Stimulated activated effector memory CD8-positive, alpha-beta T cell treated with anti-CD3 and anti-CD28 coated beads, Interleukin-12 subunit alpha, Interleukin-12 subunit beta, amount 100 ng/mL, for 72 hours (primary cell): ENCODE measurements around the gene POLR1F.

Experiments used
- ATAC-seq: fragments of 150-1000 bp; cut with Tn5 transposase; 2 replicates; pipeline ENCODE4 v1.10.0; 2021
- DNase-seq, 2 donors: peaks; one replicate each; pipeline ENCODE4 v3.0.0; 2021 to 2022; ENCODE audit warnings: low spot score in 2 of 2
- H3K27ac Mint-ChIP-seq: one replicate; pipeline ENCODE4 v1.8.0; 2022; ENCODE audit warnings: mild to moderate bottlenecking, mixed read lengths
- H3K36me3 Mint-ChIP-seq: one replicate; pipeline ENCODE4 v1.8.0; 2022; ENCODE audit warnings: mild to moderate bottlenecking, mixed read lengths
- H3K4me1 Mint-ChIP-seq: one replicate; pipeline ENCODE4 v1.8.0; 2022; ENCODE audit warnings: mixed read lengths
- H3K4me3 Mint-ChIP-seq: one replicate; pipeline ENCODE4 v1.8.0; 2022; ENCODE audit warnings: mild to moderate bottlenecking, mixed read lengths
- H3K9me3 Mint-ChIP-seq: one replicate; pipeline ENCODE4 v1.8.0; 2022; ENCODE audit warnings: mixed read lengths

The POLR1F gene, protein sequence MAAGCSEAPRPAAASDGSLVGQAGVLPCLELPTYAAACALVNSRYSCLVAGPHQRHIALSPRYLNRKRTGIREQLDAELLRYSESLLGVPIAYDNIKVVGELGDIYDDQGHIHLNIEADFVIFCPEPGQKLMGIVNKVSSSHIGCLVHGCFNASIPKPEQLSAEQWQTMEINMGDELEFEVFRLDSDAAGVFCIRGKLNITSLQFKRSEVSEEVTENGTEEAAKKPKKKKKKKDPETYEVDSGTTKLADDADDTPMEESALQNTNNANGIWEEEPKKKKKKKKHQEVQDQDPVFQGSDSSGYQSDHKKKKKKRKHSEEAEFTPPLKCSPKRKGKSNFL

GRCh38 chr7:19708397-19709248 lies at the start of gene POLR1F:
POLR1F (minus strand) TSS chr7:19709037; CDS start chr7:19709016, 21 bp downstream.
- Mint-ChIP-seq H3K9me3 (no peaks in the 10 kb centered on the region), H3K36me3 (peaks cover 16% of the 10 kb centered on the region), H3K4me3 (peak within 1 kb of the TSS; percentile 95), H3K4me1 (peaks cover 38% of the 10 kb centered on the region), H3K27ac (peak within 1 kb of the TSS; percentile 94)
- DNase-seq (peak; percentile 93 to 97), ATAC-seq (peak; percentile 98)

- Mint-ChIP-seq H3K9me3 (no peaks in the 10 kb centered on the region), H3K36me3 (no peaks in the 10 kb centered on the region), H3K4me1 (peaks cover 4% of the 10 kb centered on the region), H3K4me3 (no peak overlapping the region), H3K27ac (no peak overlapping the region)
- ATAC-seq: no peak
- no peak for DNase-seq
Measured at GRCh38 chr7:19754521-19755116, 45.8 kb upstream of the POLR1F start.

- Mint-ChIP-seq H3K4me3 (no peak overlapping the region), H3K36me3 (no peaks in the 10 kb centered on the region), H3K4me1 (peaks cover 5% of the 10 kb centered on the region), H3K9me3 (no peaks in the 10 kb centered on the region), H3K27ac (no peak overlapping the region)
- peak; percentile 76 for ATAC-seq
- no peak for DNase-seq
Measured at GRCh38 chr7:19752020-19752419, 43.2 kb upstream of the POLR1F start.

DNA sequence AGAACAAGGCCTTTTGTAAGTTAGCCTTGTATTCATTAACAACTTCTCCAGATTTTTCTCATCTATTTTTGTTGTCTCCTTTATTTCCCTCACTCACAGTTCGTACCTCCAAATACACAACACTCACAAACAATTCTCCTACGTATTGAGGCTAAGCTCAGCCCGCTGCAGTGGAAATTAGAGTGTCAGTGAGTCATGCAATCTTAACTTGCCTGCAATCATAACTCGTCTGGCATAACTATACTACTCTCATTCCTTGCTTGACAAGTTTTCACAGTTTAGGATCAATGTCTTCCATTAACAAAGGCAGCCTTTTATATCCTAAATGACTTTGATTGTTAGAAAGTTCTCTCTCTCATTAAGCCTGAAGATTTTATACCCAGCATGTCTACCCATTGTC lies 40.8 kb upstream of the POLR1F start:
- DNase-seq (no peak), ATAC-seq (no peak)
- Mint-ChIP-seq H3K9me3 (no peaks in the 10 kb centered on the region), H3K4me1 (peaks cover 5% of the 10 kb centered on the region), H3K36me3 (no peaks in the 10 kb centered on the region), H3K4me3 (no peak overlapping the region), H3K27ac (no peak overlapping the region)

GRCh38 chr7:19747740-19748339 lies 39.0 kb upstream of the POLR1F start:
- ATAC-seq: no peak
- Mint-ChIP-seq H3K4me3 (no peak overlapping the region), H3K27ac (no peak overlapping the region), H3K9me3 (no peaks in the 10 kb centered on the region), H3K36me3 (no peaks in the 10 kb centered on the region), H3K4me1 (peaks cover 5% of the 10 kb centered on the region)
- no peak for DNase-seq

GRCh38 chr7:19744075-19744474 lies 35.2 kb upstream of the POLR1F start:
- Mint-ChIP-seq H3K9me3 (no peaks in the 10 kb centered on the region), H3K4me1 (no peaks in the 10 kb centered on the region), H3K36me3 (no peaks in the 10 kb centered on the region), H3K27ac (no peak overlapping the region), H3K4me3 (no peak overlapping the region)
- ATAC-seq (no peak), DNase-seq (no peak)

DNA sequence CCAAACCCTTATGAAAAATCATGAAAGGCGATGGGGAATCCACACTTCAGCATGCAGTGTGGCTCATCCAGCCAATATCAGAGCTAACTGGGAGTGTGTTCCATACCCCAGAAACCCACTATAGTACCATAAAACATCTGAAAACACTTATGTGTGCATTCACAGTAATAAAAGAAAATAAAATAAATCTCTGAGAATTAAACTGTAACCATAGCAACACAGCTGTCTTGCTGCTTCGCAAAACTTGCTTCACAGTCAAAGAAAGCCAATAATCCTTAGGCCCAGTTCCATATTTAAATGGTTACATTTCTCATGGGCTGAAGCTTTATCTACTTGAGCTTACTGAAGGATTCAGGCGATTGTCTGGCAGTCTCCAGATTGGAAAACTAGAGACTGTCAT lies 19.9 kb upstream of the POLR1F start:
- DNase-seq: no peak
- no peaks in the 10 kb centered on the region for H3K4me1 Mint-ChIP-seq
- H3K36me3 Mint-ChIP-seq: no peaks in the 10 kb centered on the region
- no peak overlapping the region for H3K27ac Mint-ChIP-seq
- H3K4me3 Mint-ChIP-seq: no peak overlapping the region
- no peak for ATAC-seq
- H3K9me3 Mint-ChIP-seq: no peaks in the 10 kb centered on the region

DNA sequence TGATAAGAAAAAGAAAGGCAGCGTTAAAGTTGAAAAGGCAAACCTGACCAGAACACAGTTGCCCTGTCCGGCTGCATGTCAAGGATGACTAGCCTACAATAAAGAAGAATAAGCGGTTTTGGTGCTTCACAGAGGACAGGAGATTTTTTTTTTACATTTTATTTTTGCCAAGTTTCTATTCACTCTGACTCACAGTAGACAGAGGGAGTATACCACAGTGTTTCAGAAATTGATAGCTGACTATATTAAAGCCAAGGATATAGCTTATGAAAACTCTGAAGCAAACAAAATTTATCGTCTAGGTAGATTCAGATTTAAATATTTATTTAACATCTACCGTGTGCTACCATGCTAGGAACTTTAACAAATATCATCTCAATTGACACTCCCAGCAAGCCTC lies 16.9 kb upstream of the POLR1F start:
- no peak overlapping the region for H3K4me3 Mint-ChIP-seq
- no peaks in the 10 kb centered on the region for H3K4me1 Mint-ChIP-seq
- H3K9me3 Mint-ChIP-seq: no peaks in the 10 kb centered on the region
- no peak overlapping the region for H3K27ac Mint-ChIP-seq
- ATAC-seq: no peak
- DNase-seq: no peak
- H3K36me3 Mint-ChIP-seq: no peaks in the 10 kb centered on the region

- ATAC-seq (no peak), DNase-seq (no peak)
- Mint-ChIP-seq H3K9me3 (no peaks in the 10 kb centered on the region), H3K36me3 (no peaks in the 10 kb centered on the region), H3K27ac (no peak overlapping the region), H3K4me1 (no peaks in the 10 kb centered on the region), H3K4me3 (no peak overlapping the region)
Measured at GRCh38 chr7:19715499-19715898, 6.7 kb upstream of the POLR1F start.

GRCh38 chr7:19713676-19714075 lies 4.8 kb upstream of the POLR1F start:
- Mint-ChIP-seq H3K4me3 (no peak overlapping the region), H3K36me3 (no peaks in the 10 kb centered on the region), H3K9me3 (no peaks in the 10 kb centered on the region), H3K4me1 (peaks cover 9% of the 10 kb centered on the region), H3K27ac (no peak overlapping the region)
- no peak for ATAC-seq
- peak; percentile 13 to 57 for DNase-seq

GRCh38 chr7:19709249-19709578 lies 377 bp upstream of the POLR1F start:
- Mint-ChIP-seq H3K4me3 (peak overlapping the region; percentile 95), H3K9me3 (no peaks in the 10 kb centered on the region), H3K4me1 (peaks cover 38% of the 10 kb centered on the region), H3K36me3 (peaks cover 10% of the 10 kb centered on the region), H3K27ac (peak overlapping the region; percentile 94)
- ATAC-seq (no peak), DNase-seq (no peak)

DNA sequence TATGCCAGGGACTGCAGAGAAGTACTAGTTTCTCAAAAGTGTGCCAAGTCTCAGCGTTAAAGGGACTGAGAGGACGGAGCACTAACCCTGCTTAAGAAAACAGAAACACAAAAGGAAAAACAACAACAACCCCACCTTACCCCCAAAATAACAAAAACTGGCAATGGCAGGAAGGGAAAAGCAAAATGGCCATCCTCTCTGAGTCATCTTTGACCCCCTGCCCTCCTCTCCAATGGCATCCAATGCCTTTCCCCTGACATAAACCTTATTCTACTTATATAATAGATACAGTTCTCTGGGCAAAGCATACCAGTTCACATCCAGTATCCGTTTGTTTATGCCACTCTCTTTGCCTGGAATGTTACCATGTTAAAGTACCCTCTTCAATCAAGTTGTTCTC lies 1.6 kb downstream of the POLR1F start:
- DNase-seq (no peak), ATAC-seq (no peak)
- no peak overlapping the region for H3K27ac Mint-ChIP-seq

GRCh38 chr7:19705663-19706062 lies 3.2 kb downstream of the POLR1F start:
- H3K27ac Mint-ChIP-seq: no peak overlapping the region

More for the DNA sequence above, 1.6 kb downstream of the POLR1F start:
- Mint-ChIP-seq H3K4me3 (peak overlapping the region; percentile 95), H3K36me3 (peaks cover 30% of the 10 kb centered on the region), H3K9me3 (no peaks in the 10 kb centered on the region), H3K4me1 (peaks cover 38% of the 10 kb centered on the region)

DNA sequence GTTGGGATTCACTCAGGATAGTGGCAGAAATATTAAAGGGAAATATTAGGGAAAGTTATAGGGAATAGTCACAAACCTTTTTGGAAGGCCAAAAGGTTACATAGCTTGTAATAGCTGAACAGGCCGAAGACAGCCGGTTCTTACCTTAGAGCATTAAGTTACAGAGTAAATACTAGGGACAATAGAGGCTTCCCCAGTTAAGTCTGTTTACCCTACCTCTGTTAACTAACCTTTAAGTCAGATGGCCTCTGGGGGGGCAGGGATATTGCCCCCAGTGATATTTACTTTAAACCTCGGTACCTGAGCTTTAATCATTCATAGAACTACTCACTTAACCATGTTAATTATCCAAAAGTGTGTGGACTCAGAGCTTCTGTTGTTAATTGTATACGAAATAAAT lies 7.4 kb downstream of the POLR1F start:
- peaks cover 9% of the 10 kb centered on the region for H3K4me1 Mint-ChIP-seq
- DNase-seq (no peak), ATAC-seq (no peak)
- H3K36me3 Mint-ChIP-seq: peaks cover 68% of the 10 kb centered on the region
- no peaks in the 10 kb centered on the region for H3K9me3 Mint-ChIP-seq
- H3K4me3 Mint-ChIP-seq: no peak overlapping the region
- H3K27ac Mint-ChIP-seq: no peak overlapping the region

More at GRCh38 chr7:19705663-19706062, 3.2 kb downstream of the POLR1F start:
- H3K4me1 Mint-ChIP-seq: peaks cover 38% of the 10 kb centered on the region
- no peak overlapping the region for H3K4me3 Mint-ChIP-seq
- DNase-seq (no peak), ATAC-seq (no peak)
- H3K36me3 Mint-ChIP-seq: peaks cover 34% of the 10 kb centered on the region
- no peaks in the 10 kb centered on the region for H3K9me3 Mint-ChIP-seq

DNA sequence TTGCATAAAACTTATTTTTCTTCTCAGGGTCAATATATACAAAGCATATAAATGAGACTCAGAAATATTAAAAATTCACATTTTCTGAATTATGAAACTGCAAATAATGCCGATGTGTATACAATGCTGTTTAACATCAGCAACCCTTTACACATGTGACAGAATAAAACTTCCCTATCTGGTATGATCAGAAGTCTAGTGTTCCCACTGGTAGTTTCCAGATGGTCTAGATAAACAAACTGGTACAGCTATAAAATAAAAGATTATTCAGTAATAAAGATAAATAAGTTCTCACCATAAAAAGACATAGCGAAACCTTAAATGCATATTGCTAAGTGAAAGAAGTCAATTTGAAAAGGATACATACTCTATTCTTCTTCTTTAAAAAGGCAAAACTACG lies 7.9 kb downstream of the POLR1F start:
- Mint-ChIP-seq H3K4me1 (peaks cover 5% of the 10 kb centered on the region), H3K4me3 (no peak overlapping the region), H3K27ac (no peak overlapping the region), H3K9me3 (no peaks in the 10 kb centered on the region), H3K36me3 (peaks cover 68% of the 10 kb centered on the region)
- no peak for DNase-seq
- no peak for ATAC-seq
